Right atrium auricular region (tissue), 2 donors: ENCODE data around the gene DTYMK. TPM values are rescaled to one million over a fixed set of nuclear protein-coding genes. Genes with fewer than 3 reads are reported as not detected.
A peak's percentile ranks its signal among the peaks of the same experiment; 100 is the strongest.

Experiments used
- DNase-seq: peaks from one replicate; pipeline ENCODE4 v3.0.0-alpha.2; 2019; ENCODE audit warnings: low spot score
- H3K27ac ChIP-seq, 2 donors: fragments of 200-600 bp; sonication (generic); 1 replicate in 1 of 2; 2 replicates in 1 of 2; pipeline ENCODE4 v1.5.1; 2016 to 2019
- H3K27me3 ChIP-seq, 2 donors: fragments of 200-600 bp; sonication (generic); one replicate each; pipeline versions ENCODE4 v1.5.1 to v1.6.0; 2017 to 2019
- H3K36me3 ChIP-seq: fragments of 200-600 bp; sonication (generic); one replicate; pipeline ENCODE4 v1.5.1; 2016
- H3K4me1 ChIP-seq, 2 donors: fragments of 200-600 bp; sonication (generic); one replicate each; pipeline versions ENCODE4 v1.5.1 to v1.6.0; 2017 to 2019
- H3K4me3 ChIP-seq, 2 donors: fragments of 200-600 bp; sonication (generic); 1 replicate in 1 of 2; 2 replicates in 1 of 2; pipeline ENCODE4 v1.5.1; 2017 to 2019; ENCODE audit warnings: mild to moderate bottlenecking in 1 of 2, moderate library complexity in 1 of 2
- H3K9me3 ChIP-seq, 2 donors: fragments of 200-600 bp; sonication (generic); one replicate each; pipeline ENCODE4 v1.5.1; 2019
- CTCF ChIP-seq, 2 donors: fragments of 200-600 bp; sonication (generic); IDR thresholded peaks; one replicate each; pipeline ENCODE4 v1.5.1; 2019; ENCODE audit warnings: antibody characterized with exemption in 2 of 2
- total RNA-seq, 2 donors: library from RNA; depleted of rRNA; stranded (reverse); fragments of >200 nt; gene quantifications; one replicate each; pipeline ENCODE4 v1.1.0, GENCODE V29; 2016

DTYMK gene
- total RNA-seq, 2 donors from 2014 or later: 6.4 to 6.6 TPM

- Histone ChIP-seq H3K27ac (no peak overlapping the region), H3K4me1 (peaks cover 0 to 10% of the 10 kb centered on the region in 2 donors), H3K9me3 (no peaks in the 10 kb centered on the region), H3K4me3 (no peak overlapping the region), H3K36me3 (peaks cover 56% of the 10 kb centered on the region), H3K27me3 (no peaks in the 10 kb centered on the region)
- no peak for TF ChIP-seq CTCF (IDR thresholded peaks at IDR 0.05)
- DNase-seq: no peak
These were observed 25.9 kb downstream of the DTYMK start for GRCh38 chr2:241660593-241661213.

- no peak overlapping the region for H3K27ac ChIP-seq
- no peaks in the 10 kb centered on the region for H3K27me3 ChIP-seq
These were observed 27.4 kb downstream of the DTYMK start for GRCh38 chr2:241659150-241659739.

GRCh38 chr2:241658296-241658695 is 28.3 kb downstream of the DTYMK start:
- Histone ChIP-seq H3K4me1 (peaks cover 0 to 10% of the 10 kb centered on the region in 2 donors), H3K36me3 (peaks cover 74% of the 10 kb centered on the region), H3K9me3 (no peaks in the 10 kb centered on the region), H3K4me3 (no peak overlapping the region), H3K27ac (no peak overlapping the region), H3K27me3 (no peaks in the 10 kb centered on the region)
- no peak for DNase-seq
- TF ChIP-seq CTCF (IDR thresholded peaks at IDR 0.05): no peak

More at GRCh38 chr2:241659150-241659739, 27.4 kb downstream of the DTYMK start:
- Histone ChIP-seq H3K4me3 (no peak overlapping the region), H3K36me3 (peaks cover 70% of the 10 kb centered on the region), H3K9me3 (no peaks in the 10 kb centered on the region), H3K4me1 (peaks cover 0 to 10% of the 10 kb centered on the region in 2 donors)
- TF ChIP-seq CTCF (IDR thresholded peaks at IDR 0.05): peak; percentile 26 to 69
- DNase-seq: peak; percentile 79

GRCh38 chr2:241657786-241658254 is 28.8 kb downstream of the DTYMK start:
- Histone ChIP-seq H3K9me3 (no peaks in the 10 kb centered on the region), H3K4me3 (no peak overlapping the region), H3K4me1 (peaks cover 0 to 10% of the 10 kb centered on the region in 2 donors), H3K36me3 (peaks cover 79% of the 10 kb centered on the region), H3K27ac (no peak overlapping the region), H3K27me3 (no peaks in the 10 kb centered on the region)
- no peak for TF ChIP-seq CTCF (IDR thresholded peaks at IDR 0.05)
- DNase-seq: no peak

GRCh38 chr2:241656190-241656741 is 30.3 kb downstream of the DTYMK start:
- peak overlapping the region; percentile 26 to 43 for H3K27ac ChIP-seq
- H3K9me3 ChIP-seq: no peaks in the 10 kb centered on the region
- H3K27me3 ChIP-seq: no peaks in the 10 kb centered on the region
- H3K36me3 ChIP-seq: peaks cover 84% of the 10 kb centered on the region
- DNase-seq: no peak
- no peak overlapping the region for H3K4me3 ChIP-seq
- TF ChIP-seq CTCF (IDR thresholded peaks at IDR 0.05): no peak
- peaks cover 0 to 10% of the 10 kb centered on the region in 2 donors for H3K4me1 ChIP-seq
